Measurements from ENCODE around the gene RPS26.
"Not testable (repeated sequence)": the region's sequence is repeated elsewhere in the genome, so short reads cannot be mapped to it uniquely, and the experiment has no call there.

RPS26 gene

GRCh38 chr12:56041552-56042429 is at the start of gene RPS26:
Gene RPS26 (plus strand): TSS chr12:56041918. CDS start chr12:56042167, 249 bp downstream.
- peak; percentile 89 for DNase-seq

GRCh38 chr12:55993230-55993853 is 48.4 kb upstream of the RPS26 start:
- DNase-seq: no peak

GRCh38 chr12:55995366-55995765 is 46.4 kb upstream of the RPS26 start:
- DNase-seq: no peak

GRCh38 chr12:55996201-55996714 is 45.5 kb upstream of the RPS26 start:
- no peak for DNase-seq

- DNase-seq: peak; percentile 22
Measured at GRCh38 chr12:55996715-55997534, 44.8 kb upstream of the RPS26 start, which contains the start of gene SUOX. Gene SUOX (plus strand): TSS chr12:55997276. CDS start chr12:56002222, 4,946 bp downstream.

GRCh38 chr12:55997535-55997859 is 44.2 kb upstream of the RPS26 start:
- DNase-seq: no peak

- DNase-seq: not testable (repeated sequence)
Measured at GRCh38 chr12:55999522-55999921, 42.2 kb upstream of the RPS26 start.

- not testable (repeated sequence) for DNase-seq
Measured at GRCh38 chr12:55999999-56000540, 41.6 kb upstream of the RPS26 start.

- no peak for DNase-seq
Measured at GRCh38 chr12:56001487-56002100, 40.1 kb upstream of the RPS26 start.

GRCh38 chr12:56003376-56003775 is 38.3 kb upstream of the RPS26 start:
- DNase-seq: not testable (repeated sequence)

- DNase-seq: no peak
Measured at GRCh38 chr12:56004211-56004610, 37.5 kb upstream of the RPS26 start.

- DNase-seq: no peak
Measured at GRCh38 chr12:56007564-56008559, 33.9 kb upstream of the RPS26 start.

GRCh38 chr12:56010111-56010570 is 31.6 kb upstream of the RPS26 start:
- no peak for DNase-seq

GRCh38 chr12:56011509-56012090 is 30.1 kb upstream of the RPS26 start:
- no peak for DNase-seq

- no peak for DNase-seq
Measured at GRCh38 chr12:56013482-56013881, 28.2 kb upstream of the RPS26 start.

GRCh38 chr12:56014205-56014604 is 27.5 kb upstream of the RPS26 start:
- no peak for DNase-seq

GRCh38 chr12:56017181-56017580 is 24.5 kb upstream of the RPS26 start:
- no peak for DNase-seq

GRCh38 chr12:56018356-56018755 is 23.4 kb upstream of the RPS26 start:
- DNase-seq: no peak

GRCh38 chr12:56020423-56021184 is 21.1 kb upstream of the RPS26 start, which contains the start of gene IKZF4:
Gene IKZF4 (plus strand): TSS chr12:56021043. CDS start chr12:56021494, 451 bp downstream.
- DNase-seq: peak; percentile 6
